GM19240 (cell line): Measurements from ENCODE around the gene PON1.

Experiments
- DNase-seq: peaks from one replicate; pipeline ENCODE4 v3.0.0; 2011; ENCODE audit warnings: low spot score; ENCODE audit not compliant: insufficient read length

Gene PON1

DNA sequence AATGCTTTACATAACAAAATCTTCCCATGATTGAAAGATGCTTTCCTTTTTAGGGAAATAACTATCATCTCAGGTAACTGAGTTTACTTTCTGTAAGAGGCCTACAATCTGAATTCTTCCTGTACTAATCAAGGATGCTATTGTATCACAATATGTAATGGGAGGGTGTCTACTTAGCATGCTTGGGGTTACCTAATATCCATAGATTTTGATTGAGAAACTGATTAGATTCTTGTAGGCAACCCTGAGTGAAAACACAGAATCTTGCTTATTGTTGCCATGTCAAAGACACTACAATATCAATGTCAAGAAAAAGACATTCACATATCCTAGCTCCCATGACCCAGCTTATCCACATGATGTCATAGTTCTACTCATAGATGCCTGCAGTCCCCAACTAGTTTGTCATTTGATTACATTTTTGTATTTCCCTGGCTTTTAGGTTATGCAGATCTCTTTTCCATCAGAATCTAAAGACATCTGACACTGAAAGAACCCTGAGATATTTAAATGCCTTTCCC lies 62.4 kb downstream of the PON1 start:
- DNase-seq, result no peak

- DNase-seq, result no peak
Measured at GRCh38 chr7:95255691-95256090, 68.6 kb downstream of the PON1 start.

- DNase-seq, result no peak
Measured at GRCh38 chr7:95253986-95254385, 70.3 kb downstream of the PON1 start.

DNA sequence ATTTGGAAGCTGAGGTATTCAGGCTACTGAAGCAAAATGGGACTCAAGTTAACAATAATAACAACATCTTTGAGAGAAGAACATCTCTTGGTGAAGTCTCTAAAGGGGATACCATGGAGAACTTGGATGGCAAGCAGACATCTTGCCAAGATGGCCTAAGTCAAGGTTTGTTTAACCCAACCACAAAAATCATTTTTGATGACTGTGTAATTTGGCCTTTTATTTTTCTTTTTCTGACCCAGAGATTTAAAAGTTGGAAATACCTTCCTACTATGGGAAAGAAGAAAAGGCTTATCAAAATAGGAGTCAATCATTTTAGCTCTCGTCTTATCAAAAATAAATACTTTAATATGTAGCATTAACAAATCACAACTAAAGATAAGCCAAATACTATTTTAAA lies 72.4 kb downstream of the PON1 start:
- DNase-seq, result no peak

DNA sequence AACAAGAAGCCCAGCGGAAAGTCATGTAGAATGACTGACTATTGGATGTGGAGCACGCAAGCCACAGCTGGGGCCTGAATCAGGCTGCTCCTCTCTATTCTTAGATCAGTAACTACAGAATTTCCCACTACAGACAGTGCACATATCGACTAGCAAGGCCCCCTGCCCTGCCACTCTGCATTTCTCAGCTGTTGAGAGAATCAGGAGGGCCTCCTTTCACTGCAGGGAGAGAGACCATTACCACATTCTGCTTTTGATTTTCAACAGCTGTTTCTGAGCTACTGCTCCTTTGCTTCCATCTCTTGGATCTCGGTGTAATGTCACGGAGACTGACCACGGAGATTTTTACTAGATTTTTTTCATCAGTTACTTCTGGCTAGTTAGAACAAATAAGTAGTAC lies 73.8 kb downstream of the PON1 start:
- DNase-seq, result no peak
